ENCODE data around the gene PNLIPRP1. TPM values are rescaled to one million over a fixed set of nuclear protein-coding genes. Genes with fewer than 3 reads are reported as not detected.

The PNLIPRP1 gene
- total and polyA plus RNA-seq, 2 experiments from 2014 or later: 0.21 TPM; not detected in 1

DNA sequence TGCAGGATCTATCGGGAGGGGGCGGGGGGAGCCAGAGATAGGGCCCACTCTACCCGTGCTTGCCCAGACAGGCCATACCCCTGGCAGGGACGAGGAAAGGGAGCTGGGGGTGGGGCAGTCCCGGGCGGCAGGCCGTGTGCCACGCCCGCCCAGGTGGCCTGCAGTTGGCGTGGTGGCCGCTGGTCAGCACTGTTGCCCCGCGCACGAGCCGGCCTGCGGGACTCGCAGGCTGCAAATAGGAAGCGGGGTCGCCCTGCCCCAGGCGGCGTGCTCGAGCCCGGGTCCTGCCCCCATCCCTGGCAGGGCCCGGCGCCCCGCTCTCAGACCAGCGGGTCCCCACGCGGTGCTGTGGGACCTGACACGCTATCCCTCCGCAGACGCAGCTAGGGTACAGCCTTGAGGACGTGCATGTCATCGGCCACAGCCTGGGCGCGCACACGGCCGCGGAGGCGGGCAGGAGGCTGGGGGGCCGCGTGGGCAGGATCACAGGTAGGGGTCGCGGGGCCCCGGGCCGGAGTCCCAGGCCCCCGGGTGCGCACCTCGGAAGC lies 36.7 kb downstream of the PNLIPRP1 start:
- H3K27ac ChIP-seq (ENCODE audit: low read depth): no peak overlapping the region
- H3K4me1 ChIP-seq (ENCODE audit: insufficient read depth): no peaks in the 10 kb centered on the region
- H3F3A ChIP-seq (replicated peaks; ENCODE audit: low read depth): no peaks in the 10 kb centered on the region
- no peaks in the 10 kb centered on the region for H4K20me1 ChIP-seq (replicated peaks; ENCODE audit: insufficient read depth)
- H3K4me3 Mint-ChIP-seq: peak overlapping the region; percentile 47; the same call in 2 of the 3 replicates
- H3K9me3 Mint-ChIP-seq: peaks cover 2% of the 10 kb centered on the region; the same call in 1 of the 3 replicates
- peak overlapping the region; percentile 84 for H3K4me2 ChIP-seq
- ATAC-seq (peak; percentile 97), DNase-seq (ENCODE audit: low spot score) (peak; percentile 83)
- H3K36me3 ChIP-seq (ENCODE audit: insufficient read depth): no peaks in the 10 kb centered on the region
- peak overlapping the region; percentile 96 for H2AFZ ChIP-seq
- TF ChIP-seq, protein P1, sequence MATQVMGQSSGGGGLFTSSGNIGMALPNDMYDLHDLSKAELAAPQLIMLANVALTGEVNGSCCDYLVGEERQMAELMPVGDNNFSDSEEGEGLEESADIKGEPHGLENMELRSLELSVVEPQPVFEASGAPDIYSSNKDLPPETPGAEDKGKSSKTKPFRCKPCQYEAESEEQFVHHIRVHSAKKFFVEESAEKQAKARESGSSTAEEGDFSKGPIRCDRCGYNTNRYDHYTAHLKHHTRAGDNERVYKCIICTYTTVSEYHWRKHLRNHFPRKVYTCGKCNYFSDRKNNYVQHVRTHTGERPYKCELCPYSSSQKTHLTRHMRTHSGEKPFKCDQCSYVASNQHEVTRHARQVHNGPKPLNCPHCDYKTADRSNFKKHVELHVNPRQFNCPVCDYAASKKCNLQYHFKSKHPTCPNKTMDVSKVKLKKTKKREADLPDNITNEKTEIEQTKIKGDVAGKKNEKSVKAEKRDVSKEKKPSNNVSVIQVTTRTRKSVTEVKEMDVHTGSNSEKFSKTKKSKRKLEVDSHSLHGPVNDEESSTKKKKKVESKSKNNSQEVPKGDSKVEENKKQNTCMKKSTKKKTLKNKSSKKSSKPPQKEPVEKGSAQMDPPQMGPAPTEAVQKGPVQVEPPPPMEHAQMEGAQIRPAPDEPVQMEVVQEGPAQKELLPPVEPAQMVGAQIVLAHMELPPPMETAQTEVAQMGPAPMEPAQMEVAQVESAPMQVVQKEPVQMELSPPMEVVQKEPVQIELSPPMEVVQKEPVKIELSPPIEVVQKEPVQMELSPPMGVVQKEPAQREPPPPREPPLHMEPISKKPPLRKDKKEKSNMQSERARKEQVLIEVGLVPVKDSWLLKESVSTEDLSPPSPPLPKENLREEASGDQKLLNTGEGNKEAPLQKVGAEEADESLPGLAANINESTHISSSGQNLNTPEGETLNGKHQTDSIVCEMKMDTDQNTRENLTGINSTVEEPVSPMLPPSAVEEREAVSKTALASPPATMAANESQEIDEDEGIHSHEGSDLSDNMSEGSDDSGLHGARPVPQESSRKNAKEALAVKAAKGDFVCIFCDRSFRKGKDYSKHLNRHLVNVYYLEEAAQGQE (IDR thresholded peaks at IDR 0.05; ENCODE audit: unreplicated experiment): no peak
- TF ChIP-seq, protein P2, sequence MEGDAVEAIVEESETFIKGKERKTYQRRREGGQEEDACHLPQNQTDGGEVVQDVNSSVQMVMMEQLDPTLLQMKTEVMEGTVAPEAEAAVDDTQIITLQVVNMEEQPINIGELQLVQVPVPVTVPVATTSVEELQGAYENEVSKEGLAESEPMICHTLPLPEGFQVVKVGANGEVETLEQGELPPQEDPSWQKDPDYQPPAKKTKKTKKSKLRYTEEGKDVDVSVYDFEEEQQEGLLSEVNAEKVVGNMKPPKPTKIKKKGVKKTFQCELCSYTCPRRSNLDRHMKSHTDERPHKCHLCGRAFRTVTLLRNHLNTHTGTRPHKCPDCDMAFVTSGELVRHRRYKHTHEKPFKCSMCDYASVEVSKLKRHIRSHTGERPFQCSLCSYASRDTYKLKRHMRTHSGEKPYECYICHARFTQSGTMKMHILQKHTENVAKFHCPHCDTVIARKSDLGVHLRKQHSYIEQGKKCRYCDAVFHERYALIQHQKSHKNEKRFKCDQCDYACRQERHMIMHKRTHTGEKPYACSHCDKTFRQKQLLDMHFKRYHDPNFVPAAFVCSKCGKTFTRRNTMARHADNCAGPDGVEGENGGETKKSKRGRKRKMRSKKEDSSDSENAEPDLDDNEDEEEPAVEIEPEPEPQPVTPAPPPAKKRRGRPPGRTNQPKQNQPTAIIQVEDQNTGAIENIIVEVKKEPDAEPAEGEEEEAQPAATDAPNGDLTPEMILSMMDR (conservative IDR thresholded peaks at IDR 0.05; ENCODE audit: low read depth in 2 of 2): peak; percentile 40 to 90
- no peaks in the 10 kb centered on the region for H3K79me2 ChIP-seq (replicated peaks; ENCODE audit: insufficient read depth)
- H3K9me2 ChIP-seq (ENCODE audit: insufficient read depth): peaks cover 3% of the 10 kb centered on the region; the same call in 1 of the 2 replicates
- peaks cover 2% of the 10 kb centered on the region for H3K27me3 Mint-ChIP-seq (ENCODE audit: insufficient read depth, low read depth, poor library complexity)
- no peak overlapping the region for H3K27ac Mint-ChIP-seq
- H3K36me3 Mint-ChIP-seq (ENCODE audit: low read depth): no peaks in the 10 kb centered on the region
- peak overlapping the region; percentile 75 for H3K4me3 ChIP-seq
- 0 out of 2 replicates have a peak, but pooled peaks cover 3% of the 10 kb centered on the region for H3K27me3 ChIP-seq (ENCODE audit: insufficient read depth)
- no peaks in the 10 kb centered on the region for H3K4me1 Mint-ChIP-seq

DNA sequence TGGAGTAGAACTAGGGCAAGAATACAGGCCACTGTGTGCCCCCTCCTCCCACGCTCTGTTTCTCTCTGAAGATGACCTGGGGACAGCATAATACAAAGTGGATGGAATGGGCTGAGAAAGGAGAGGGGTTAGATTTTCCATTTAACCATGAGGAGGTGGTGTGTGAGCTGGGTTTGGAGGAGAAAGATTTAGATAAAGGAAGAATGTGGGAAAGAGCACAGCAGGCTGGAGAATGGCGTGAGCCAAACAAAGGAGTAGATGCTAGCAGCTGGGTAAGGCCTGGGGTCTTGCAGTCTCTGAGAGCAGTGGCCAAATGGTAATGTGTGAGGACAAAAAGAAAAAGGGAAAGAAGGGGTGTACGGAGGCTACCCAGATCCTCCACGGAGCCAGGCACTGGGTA lies 38.6 kb downstream of the PNLIPRP1 start:
- Histone ChIP-seq H3K4me3 (no peak overlapping the region), H3K4me1 (ENCODE audit: insufficient read depth) (no peaks in the 10 kb centered on the region), H2AFZ (peak overlapping the region; percentile 38; the same call in 1 of the 2 replicates), H4K20me1 (replicated peaks; ENCODE audit: insufficient read depth) (no peaks in the 10 kb centered on the region), H3K79me2 (replicated peaks; ENCODE audit: insufficient read depth) (no peaks in the 10 kb centered on the region), H3K27ac (ENCODE audit: low read depth) (no peak overlapping the region), H3K36me3 (ENCODE audit: insufficient read depth) (no peaks in the 10 kb centered on the region), H3K9me2 (ENCODE audit: insufficient read depth) (no peaks in the 10 kb centered on the region), H3F3A (replicated peaks; ENCODE audit: low read depth) (0 out of 2 replicates have a peak, but pooled peaks cover 2% of the 10 kb centered on the region), H3K4me2 (no peak overlapping the region), H3K27me3 (ENCODE audit: insufficient read depth) (0 out of 2 replicates have a peak, but pooled peaks cover 3% of the 10 kb centered on the region)
- Mint-ChIP-seq H3K27ac (no peak overlapping the region), H3K4me3 (no peak overlapping the region), H3K9me3 (no peaks in the 10 kb centered on the region; the same call in 2 of the 3 replicates), H3K27me3 (ENCODE audit: insufficient read depth, low read depth, poor library complexity) (peaks cover 2% of the 10 kb centered on the region), H3K4me1 (no peaks in the 10 kb centered on the region), H3K36me3 (ENCODE audit: low read depth) (no peaks in the 10 kb centered on the region)
- ATAC-seq (no peak), DNase-seq (ENCODE audit: low spot score) (no peak)
- no peak for TF ChIP-seq ZNF114 (CRISPR knock-in tag; IDR thresholded peaks at IDR 0.05)
- no peak for TF ChIP-seq CREB1 (CRISPR knock-in tag; IDR thresholded peaks at IDR 0.05; ENCODE audit: low read depth)
- TF ChIP-seq STAT1 (IDR thresholded peaks at IDR 0.05; ENCODE audit: unreplicated experiment): no peak
- no peak for TF ChIP-seq EZH2phosphoT487 (IDR thresholded peaks at IDR 0.05; ENCODE audit: unreplicated experiment)
- TF ChIP-seq, protein P3, sequence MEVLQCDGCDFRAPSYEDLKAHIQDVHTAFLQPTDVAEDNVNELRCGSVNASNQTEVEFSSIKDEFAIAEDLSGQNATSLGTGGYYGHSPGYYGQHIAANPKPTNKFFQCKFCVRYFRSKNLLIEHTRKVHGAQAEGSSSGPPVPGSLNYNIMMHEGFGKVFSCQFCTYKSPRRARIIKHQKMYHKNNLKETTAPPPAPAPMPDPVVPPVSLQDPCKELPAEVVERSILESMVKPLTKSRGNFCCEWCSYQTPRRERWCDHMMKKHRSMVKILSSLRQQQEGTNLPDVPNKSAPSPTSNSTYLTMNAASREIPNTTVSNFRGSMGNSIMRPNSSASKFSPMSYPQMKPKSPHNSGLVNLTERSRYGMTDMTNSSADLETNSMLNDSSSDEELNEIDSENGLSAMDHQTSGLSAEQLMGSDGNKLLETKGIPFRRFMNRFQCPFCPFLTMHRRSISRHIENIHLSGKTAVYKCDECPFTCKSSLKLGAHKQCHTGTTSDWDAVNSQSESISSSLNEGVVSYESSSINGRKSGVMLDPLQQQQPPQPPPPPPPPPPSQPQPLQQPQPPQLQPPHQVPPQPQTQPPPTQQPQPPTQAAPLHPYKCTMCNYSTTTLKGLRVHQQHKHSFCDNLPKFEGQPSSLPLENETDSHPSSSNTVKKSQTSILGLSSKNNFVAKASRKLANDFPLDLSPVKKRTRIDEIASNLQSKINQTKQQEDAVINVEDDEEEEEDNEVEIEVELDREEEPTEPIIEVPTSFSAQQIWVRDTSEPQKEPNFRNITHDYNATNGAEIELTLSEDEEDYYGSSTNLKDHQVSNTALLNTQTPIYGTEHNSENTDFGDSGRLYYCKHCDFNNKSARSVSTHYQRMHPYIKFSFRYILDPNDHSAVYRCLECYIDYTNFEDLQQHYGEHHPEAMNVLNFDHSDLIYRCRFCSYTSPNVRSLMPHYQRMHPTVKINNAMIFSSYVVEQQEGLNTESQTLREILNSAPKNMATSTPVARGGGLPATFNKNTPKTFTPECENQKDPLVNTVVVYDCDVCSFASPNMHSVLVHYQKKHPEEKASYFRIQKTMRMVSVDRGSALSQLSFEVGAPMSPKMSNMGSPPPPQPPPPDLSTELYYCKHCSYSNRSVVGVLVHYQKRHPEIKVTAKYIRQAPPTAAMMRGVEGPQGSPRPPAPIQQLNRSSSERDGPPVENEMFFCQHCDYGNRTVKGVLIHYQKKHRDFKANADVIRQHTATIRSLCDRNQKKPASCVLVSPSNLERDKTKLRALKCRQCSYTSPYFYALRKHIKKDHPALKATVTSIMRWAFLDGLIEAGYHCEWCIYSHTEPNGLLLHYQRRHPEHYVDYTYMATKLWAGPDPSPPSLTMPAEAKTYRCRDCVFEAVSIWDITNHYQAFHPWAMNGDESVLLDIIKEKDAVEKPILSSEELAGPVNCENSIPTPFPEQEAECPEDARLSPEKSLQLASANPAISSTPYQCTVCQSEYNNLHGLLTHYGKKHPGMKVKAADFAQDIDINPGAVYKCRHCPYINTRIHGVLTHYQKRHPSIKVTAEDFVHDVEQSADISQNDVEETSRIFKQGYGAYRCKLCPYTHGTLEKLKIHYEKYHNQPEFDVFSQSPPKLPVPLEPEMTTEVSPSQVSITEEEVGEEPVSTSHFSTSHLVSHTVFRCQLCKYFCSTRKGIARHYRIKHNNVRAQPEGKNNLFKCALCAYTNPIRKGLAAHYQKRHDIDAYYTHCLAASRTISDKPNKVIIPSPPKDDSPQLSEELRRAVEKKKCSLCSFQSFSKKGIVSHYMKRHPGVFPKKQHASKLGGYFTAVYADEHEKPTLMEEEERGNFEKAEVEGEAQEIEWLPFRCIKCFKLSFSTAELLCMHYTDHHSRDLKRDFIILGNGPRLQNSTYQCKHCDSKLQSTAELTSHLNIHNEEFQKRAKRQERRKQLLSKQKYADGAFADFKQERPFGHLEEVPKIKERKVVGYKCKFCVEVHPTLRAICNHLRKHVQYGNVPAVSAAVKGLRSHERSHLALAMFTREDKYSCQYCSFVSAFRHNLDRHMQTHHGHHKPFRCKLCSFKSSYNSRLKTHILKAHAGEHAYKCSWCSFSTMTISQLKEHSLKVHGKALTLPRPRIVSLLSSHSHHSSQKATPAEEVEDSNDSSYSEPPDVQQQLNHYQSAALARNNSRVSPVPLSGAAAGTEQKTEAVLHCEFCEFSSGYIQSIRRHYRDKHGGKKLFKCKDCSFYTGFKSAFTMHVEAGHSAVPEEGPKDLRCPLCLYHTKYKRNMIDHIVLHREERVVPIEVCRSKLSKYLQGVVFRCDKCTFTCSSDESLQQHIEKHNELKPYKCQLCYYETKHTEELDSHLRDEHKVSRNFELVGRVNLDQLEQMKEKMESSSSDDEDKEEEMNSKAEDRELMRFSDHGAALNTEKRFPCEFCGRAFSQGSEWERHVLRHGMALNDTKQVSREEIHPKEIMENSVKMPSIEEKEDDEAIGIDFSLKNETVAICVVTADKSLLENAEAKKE (CRISPR knock-in tag; IDR thresholded peaks at IDR 0.05): no peak

All from GM23338 (cell line).